Nephron (organoid): ENCODE results near the gene SPTBN4.
"Not testable (repeated sequence)": the region's sequence is repeated elsewhere in the genome, so short reads cannot be mapped to it uniquely, and the experiment has no call there.

ENCODE experiments used
- H3K27ac Mint-ChIP-seq, 3 experiments: 2 replicates each; pipeline ENCODE4 v1.8.0; 2020; ENCODE audit warnings: mixed read lengths in 3 of 3, mild to moderate bottlenecking in 2 of 3, moderate library complexity in 1 of 3
- H3K27me3 Mint-ChIP-seq: 2 replicates; pipeline ENCODE4 v1.8.0; 2021; ENCODE audit warnings: low read depth, mild to moderate bottlenecking, moderate library complexity, mixed read lengths
- H3K36me3 Mint-ChIP-seq: 2 replicates; pipeline ENCODE4 v1.8.0; 2020; ENCODE audit warnings: low read depth, mixed read lengths
- H3K4me1 Mint-ChIP-seq: 2 replicates; pipeline ENCODE4 v1.8.0; 2020; ENCODE audit warnings: mixed read lengths
- H3K4me3 Mint-ChIP-seq, 3 experiments: 2 replicates each; pipeline ENCODE4 v1.8.0; 2020; ENCODE audit warnings: mild to moderate bottlenecking in 3 of 3, mixed read lengths in 3 of 3, moderate library complexity in 2 of 3
- H3K9me3 Mint-ChIP-seq: 2 replicates; pipeline ENCODE4 v1.8.0; 2020; ENCODE audit warnings: mixed read lengths
- CTCF ChIP-seq, 3 experiments: fragments of 200-600 bp; sonication (generic); IDR thresholded peaks; one replicate each; pipeline ENCODE4 v1.5.0; 2021; ENCODE audit warnings: antibody characterized with exemption in 3 of 3; ENCODE audit not compliant: unreplicated experiment in 3 of 3

SPTBN4 gene

GRCh38 chr19:40622773-40623075 lies 155.9 kb downstream of the SPTBN4 start:
- Mint-ChIP-seq H3K27me3 (no peaks in the 10 kb centered on the region), H3K36me3 (peaks cover 80% of the 10 kb centered on the region), H3K4me3 (no peak overlapping the region), H3K4me1 (peaks cover 13% of the 10 kb centered on the region), H3K9me3 (no peaks in the 10 kb centered on the region), H3K27ac (peak overlapping the region in 2 of 3 experiments; percentile 83 to 92)
- no peak for TF ChIP-seq CTCF (IDR thresholded peaks at IDR 0.05; ENCODE audit: unreplicated experiment in 3 of 3)

- peaks cover 78% of the 10 kb centered on the region for H3K36me3 Mint-ChIP-seq
- TF ChIP-seq CTCF (IDR thresholded peaks at IDR 0.05; ENCODE audit: unreplicated experiment in 3 of 3): no peak
- H3K4me3 Mint-ChIP-seq: peak overlapping the region in 1 of 3 experiments; percentile 9
- H3K4me1 Mint-ChIP-seq: peaks cover 13% of the 10 kb centered on the region
- no peaks in the 10 kb centered on the region for H3K27me3 Mint-ChIP-seq
- H3K27ac Mint-ChIP-seq: peak overlapping the region; percentile 25 to 92 (median 83)
- H3K9me3 Mint-ChIP-seq: no peaks in the 10 kb centered on the region
These were observed 156.8 kb downstream of the SPTBN4 start for GRCh38 chr19:40623403-40624251.

GRCh38 chr19:40624369-40625153 lies 157.8 kb downstream of the SPTBN4 start:
- Mint-ChIP-seq H3K4me1 (peaks cover 13% of the 10 kb centered on the region), H3K36me3 (peaks cover 69% of the 10 kb centered on the region), H3K27ac (peak overlapping the region in 1 of 3 experiments; percentile 51)
- H3K4me3 Mint-ChIP-seq, H3K27me3 Mint-ChIP-seq, H3K9me3 Mint-ChIP-seq: not testable (repeated sequence)

- no peak for TF ChIP-seq CTCF (IDR thresholded peaks at IDR 0.05; ENCODE audit: unreplicated experiment in 3 of 3)
- Mint-ChIP-seq H3K4me1 (peaks cover 16% of the 10 kb centered on the region), H3K9me3 (no peaks in the 10 kb centered on the region), H3K27me3 (no peaks in the 10 kb centered on the region), H3K4me3 (no peak overlapping the region), H3K36me3 (peaks cover 72% of the 10 kb centered on the region), H3K27ac (no peak overlapping the region)
These were observed 158.8 kb downstream of the SPTBN4 start for GRCh38 chr19:40625406-40626120.
